Activated T-helper 2 cell treated with anti-CD3 and anti-CD28 coated beads, Interferon-gamma antibody, Interleukin-2, Interleukin-4, amounts not matched to agents 10 μg/mL and 5 μg/mL and 100 μg/mL, durations not matched to agents 14 hours and 24 hours and 36 hours (primary cell): Measurements from ENCODE around the gene SYT9. TPM values are rescaled to one million over a fixed set of nuclear protein-coding genes. Genes with fewer than 3 reads are reported as not detected.

Source experiments
- DNase-seq: peaks from one replicate; pipeline ENCODE4 v3.0.0; 2021; ENCODE audit warnings: low spot score
- H3K27ac Mint-ChIP-seq: one replicate; pipeline ENCODE4 v1.8.0; 2021; ENCODE audit warnings: mixed read lengths
- H3K27me3 Mint-ChIP-seq: one replicate; pipeline ENCODE4 v1.8.0; 2021; ENCODE audit warnings: low read depth, mixed read lengths
- H3K36me3 Mint-ChIP-seq: one replicate; pipeline ENCODE4 v1.8.0; 2021; ENCODE audit warnings: low read depth, mixed read lengths
- H3K4me1 Mint-ChIP-seq: one replicate; pipeline ENCODE4 v1.8.0; 2021; ENCODE audit warnings: low read depth, mixed read lengths
- H3K4me3 Mint-ChIP-seq: one replicate; pipeline ENCODE4 v1.8.0; 2021; ENCODE audit warnings: low read depth, mild to moderate bottlenecking, moderate library complexity, mixed read lengths
- H3K9me3 Mint-ChIP-seq: one replicate; pipeline ENCODE4 v1.8.0; 2021; ENCODE audit warnings: mixed read lengths
- intact Hi-C: fragments of 100-400 bp; cut with micrococcal nuclease; formaldehyde crosslinking; loops from one replicate; pipeline ENCODE4 v1.15.1; 2023
- total RNA-seq: library from RNA; stranded (reverse); gene quantifications from 2 replicates; pipeline ENCODE4 v1.2.3, GENCODE V29; 2022

Gene SYT9
- total RNA-seq, 1 donor from 2014 or later: not detected

- DNase-seq: no peak
- Mint-ChIP-seq H3K27me3 (peaks cover 50% of the 10 kb centered on the region), H3K9me3 (no peaks in the 10 kb centered on the region), H3K4me1 (peaks cover 2% of the 10 kb centered on the region), H3K4me3 (no peak overlapping the region), H3K36me3 (no peaks in the 10 kb centered on the region), H3K27ac (no peak overlapping the region)
- intact Hi-C loops: no loop called here
Measured at GRCh38 chr11:7253800-7254199, 2.1 kb downstream of the SYT9 start.

DNA sequence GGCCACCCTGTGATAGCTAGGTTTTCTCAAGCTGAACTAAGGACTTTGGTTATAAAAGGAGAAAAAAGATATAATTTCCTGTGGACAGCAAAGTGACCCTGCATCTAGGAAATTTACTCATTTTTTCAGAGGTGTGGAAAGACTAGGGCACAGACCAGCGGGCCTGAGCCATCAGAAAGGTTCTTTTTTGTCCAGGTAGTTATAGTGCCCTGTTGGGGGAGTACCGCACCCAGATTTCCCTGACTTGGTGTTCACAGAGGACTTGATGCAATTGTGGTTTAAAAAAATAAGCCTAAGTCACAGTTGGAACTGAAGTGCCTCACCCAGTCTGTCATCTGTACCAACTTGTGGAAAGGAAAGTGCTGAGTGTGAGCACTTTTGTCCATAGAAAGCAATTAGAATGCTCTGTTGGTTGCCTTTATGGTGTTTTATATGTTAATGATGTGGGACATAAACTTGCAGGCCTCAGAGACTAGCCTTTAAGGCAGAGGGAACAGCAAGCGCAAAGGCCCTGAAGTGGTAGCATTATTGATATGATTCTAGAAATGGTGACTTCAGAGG lies 3.1 kb downstream of the SYT9 start:
- Mint-ChIP-seq H3K27me3 (peaks cover 46% of the 10 kb centered on the region), H3K4me3 (no peak overlapping the region), H3K36me3 (no peaks in the 10 kb centered on the region), H3K4me1 (peaks cover 2% of the 10 kb centered on the region), H3K9me3 (no peaks in the 10 kb centered on the region), H3K27ac (no peak overlapping the region)
- intact Hi-C loops: no loop called here
- DNase-seq: no peak

GRCh38 chr11:7256943-7257342 lies 5.2 kb downstream of the SYT9 start:
- peaks cover 32% of the 10 kb centered on the region for H3K27me3 Mint-ChIP-seq
- no peak overlapping the region for H3K4me3 Mint-ChIP-seq
- no peaks in the 10 kb centered on the region for H3K9me3 Mint-ChIP-seq
- no peaks in the 10 kb centered on the region for H3K36me3 Mint-ChIP-seq
- no peak overlapping the region for H3K27ac Mint-ChIP-seq
- intact Hi-C loops: no loop called here
- no peak for DNase-seq
- H3K4me1 Mint-ChIP-seq: peaks cover 2% of the 10 kb centered on the region

- H3K27ac Mint-ChIP-seq: no peak overlapping the region
- H3K4me3 Mint-ChIP-seq: no peak overlapping the region
- H3K36me3 Mint-ChIP-seq: no peaks in the 10 kb centered on the region
- intact Hi-C loops: no loop called here
- DNase-seq: no peak
- H3K4me1 Mint-ChIP-seq: no peaks in the 10 kb centered on the region
- peaks cover 29% of the 10 kb centered on the region for H3K27me3 Mint-ChIP-seq
- no peaks in the 10 kb centered on the region for H3K9me3 Mint-ChIP-seq
Measured at GRCh38 chr11:7257724-7258123, 6.0 kb downstream of the SYT9 start.

DNA sequence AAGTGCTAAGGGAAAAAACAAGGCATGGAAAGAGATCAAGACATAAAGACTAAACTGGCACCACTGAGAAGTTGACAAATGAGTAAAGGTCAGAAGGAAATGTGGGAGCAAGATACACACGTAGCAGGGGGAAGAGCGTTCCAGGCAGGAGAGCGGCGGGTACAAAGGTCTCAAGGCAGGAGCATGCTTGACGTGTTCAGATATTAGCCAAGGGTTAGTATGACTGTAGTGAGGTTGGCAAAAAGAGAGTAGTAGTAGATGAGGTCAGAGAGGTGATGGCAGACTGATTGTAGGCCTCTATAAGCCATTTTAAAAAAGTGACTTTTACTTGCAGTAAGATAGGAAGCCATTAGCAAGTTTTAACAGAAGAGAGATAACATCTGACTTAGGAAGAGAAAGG lies 9.9 kb downstream of the SYT9 start:
- H3K9me3 Mint-ChIP-seq: no peaks in the 10 kb centered on the region
- no peak overlapping the region for H3K27ac Mint-ChIP-seq
- no peaks in the 10 kb centered on the region for H3K4me1 Mint-ChIP-seq
- intact Hi-C loops: no loop called here
- H3K4me3 Mint-ChIP-seq: no peak overlapping the region
- no peak for DNase-seq
- peaks cover 5% of the 10 kb centered on the region for H3K27me3 Mint-ChIP-seq
- H3K36me3 Mint-ChIP-seq: no peaks in the 10 kb centered on the region

DNA sequence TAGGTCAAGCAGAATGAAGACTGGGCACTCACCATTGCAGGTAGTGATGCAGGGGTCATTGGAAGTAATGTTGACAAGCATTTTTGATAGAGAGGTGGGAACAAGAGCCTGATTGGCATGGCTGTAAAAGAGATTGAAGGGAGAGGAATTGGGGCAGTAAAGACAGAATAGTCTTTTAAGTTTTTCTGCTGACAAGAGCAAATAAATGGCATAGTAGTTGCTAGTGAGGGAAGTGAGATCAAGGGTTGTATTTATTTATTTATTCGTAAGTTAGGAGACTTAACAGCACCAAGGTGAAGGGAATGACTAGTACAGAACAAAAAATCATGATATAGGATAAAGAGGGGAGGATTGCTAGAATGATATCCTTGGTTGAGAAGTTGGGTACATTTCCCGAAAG lies 11.0 kb downstream of the SYT9 start:
- no peak for DNase-seq
- no peaks in the 10 kb centered on the region for H3K36me3 Mint-ChIP-seq
- intact Hi-C loops: no loop called here

GRCh38 chr11:7263842-7264241 lies 12.1 kb downstream of the SYT9 start:
- intact Hi-C loops: no loop called here
- Mint-ChIP-seq H3K27me3 (peaks cover 3% of the 10 kb centered on the region), H3K4me3 (no peak overlapping the region), H3K36me3 (no peaks in the 10 kb centered on the region), H3K4me1 (no peaks in the 10 kb centered on the region), H3K27ac (no peak overlapping the region), H3K9me3 (no peaks in the 10 kb centered on the region)
- DNase-seq: no peak

More for the DNA sequence above, 11.0 kb downstream of the SYT9 start:
- H3K4me1 Mint-ChIP-seq: no peaks in the 10 kb centered on the region
- peaks cover 5% of the 10 kb centered on the region for H3K27me3 Mint-ChIP-seq
- H3K9me3 Mint-ChIP-seq: no peaks in the 10 kb centered on the region
- no peak overlapping the region for H3K4me3 Mint-ChIP-seq
- H3K27ac Mint-ChIP-seq: no peak overlapping the region

GRCh38 chr11:7268758-7269157 lies 17.1 kb downstream of the SYT9 start:
- no peak overlapping the region for H3K4me3 Mint-ChIP-seq
- H3K9me3 Mint-ChIP-seq: no peaks in the 10 kb centered on the region
- H3K36me3 Mint-ChIP-seq: no peaks in the 10 kb centered on the region
- DNase-seq: no peak
- H3K4me1 Mint-ChIP-seq: no peaks in the 10 kb centered on the region
- intact Hi-C loops: no loop called here
- H3K27ac Mint-ChIP-seq: no peak overlapping the region
- H3K27me3 Mint-ChIP-seq: no peaks in the 10 kb centered on the region

GRCh38 chr11:7270233-7270865 lies 18.6 kb downstream of the SYT9 start:
- Mint-ChIP-seq H3K36me3 (no peaks in the 10 kb centered on the region), H3K27ac (no peak overlapping the region), H3K4me1 (no peaks in the 10 kb centered on the region)

GRCh38 chr11:7272373-7272772 lies 20.7 kb downstream of the SYT9 start:
- H3K4me1 Mint-ChIP-seq: no peaks in the 10 kb centered on the region
- no peak for DNase-seq
- H3K4me3 Mint-ChIP-seq: no peak overlapping the region
- H3K36me3 Mint-ChIP-seq: no peaks in the 10 kb centered on the region
- H3K9me3 Mint-ChIP-seq: no peaks in the 10 kb centered on the region
- H3K27ac Mint-ChIP-seq: no peak overlapping the region
- peaks cover 3% of the 10 kb centered on the region for H3K27me3 Mint-ChIP-seq
- intact Hi-C loops: no loop called here

More at GRCh38 chr11:7270233-7270865, 18.6 kb downstream of the SYT9 start:
- no peak for DNase-seq
- no peaks in the 10 kb centered on the region for H3K9me3 Mint-ChIP-seq
- intact Hi-C loops: no loop called here
- H3K27me3 Mint-ChIP-seq: no peaks in the 10 kb centered on the region
- H3K4me3 Mint-ChIP-seq: no peak overlapping the region

DNA sequence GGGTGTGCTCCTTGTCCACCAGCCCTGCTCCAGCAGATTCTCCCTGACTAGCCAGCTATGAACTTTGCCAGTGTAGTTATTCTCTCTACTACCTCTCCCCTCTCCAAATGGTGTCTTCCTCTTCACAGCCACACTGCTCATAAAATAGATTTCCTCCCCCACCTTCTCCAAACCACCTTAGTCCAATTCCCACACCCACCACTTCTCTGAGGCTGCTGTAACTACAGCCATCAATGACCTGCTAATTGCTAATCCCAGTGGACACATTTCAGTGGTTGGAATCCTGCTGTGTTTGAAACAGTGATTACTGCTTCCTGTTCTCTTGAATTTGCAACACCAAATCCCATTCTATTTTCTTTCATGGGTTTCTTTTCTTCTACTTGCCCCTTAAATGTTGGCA lies 23.4 kb downstream of the SYT9 start:
- no peaks in the 10 kb centered on the region for H3K9me3 Mint-ChIP-seq
- no peak overlapping the region for H3K4me3 Mint-ChIP-seq
- intact Hi-C loops: loop anchor here (5.0 kb wide), 1 partner anchor 178 kb away; no protein-coding TSS in a partner anchor
- H3K27me3 Mint-ChIP-seq: peaks cover 3% of the 10 kb centered on the region
- no peaks in the 10 kb centered on the region for H3K4me1 Mint-ChIP-seq
- no peak for DNase-seq
- H3K36me3 Mint-ChIP-seq: no peaks in the 10 kb centered on the region
- H3K27ac Mint-ChIP-seq: no peak overlapping the region

DNA sequence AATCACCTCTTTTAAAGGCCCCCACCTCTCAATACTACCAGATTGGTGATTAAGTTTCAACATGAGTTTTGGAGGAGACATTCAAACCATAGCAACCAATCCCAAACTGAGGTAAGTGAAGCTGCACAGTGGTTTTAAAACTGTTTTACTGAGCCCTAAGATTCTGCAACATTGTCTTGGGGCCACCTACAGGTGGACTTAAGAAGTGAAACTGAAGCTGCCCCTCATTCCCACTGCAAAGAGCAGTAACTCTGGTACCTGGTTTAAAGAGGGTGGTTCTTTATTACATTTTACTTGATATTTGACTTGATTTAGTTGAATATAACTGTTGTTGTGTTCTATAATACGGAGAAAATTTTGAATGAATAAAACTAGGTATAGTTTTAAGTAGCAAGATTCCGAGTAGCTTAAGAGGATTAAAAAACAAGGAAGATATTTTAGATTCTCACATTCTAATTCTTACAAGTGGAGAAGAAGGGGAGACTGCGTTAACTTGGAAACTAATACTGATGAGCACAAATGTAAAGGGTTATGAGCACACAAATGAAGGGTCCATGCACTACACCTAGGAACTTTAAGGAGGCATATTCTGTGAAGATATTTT lies 26.7 kb downstream of the SYT9 start:
- DNase-seq: no peak
- H3K36me3 Mint-ChIP-seq: no peaks in the 10 kb centered on the region
- H3K9me3 Mint-ChIP-seq: no peaks in the 10 kb centered on the region
- peaks cover 3% of the 10 kb centered on the region for H3K27me3 Mint-ChIP-seq
- intact Hi-C loops: loop anchor here (5.0 kb wide), 1 partner anchor 181 kb away; no protein-coding TSS in a partner anchor
- H3K27ac Mint-ChIP-seq: no peak overlapping the region
- H3K4me1 Mint-ChIP-seq: no peaks in the 10 kb centered on the region
- no peak overlapping the region for H3K4me3 Mint-ChIP-seq

GRCh38 chr11:7279676-7280075 lies 28.0 kb downstream of the SYT9 start:
- no peaks in the 10 kb centered on the region for H3K36me3 Mint-ChIP-seq
- H3K27ac Mint-ChIP-seq: no peak overlapping the region
- DNase-seq: no peak
- no peaks in the 10 kb centered on the region for H3K9me3 Mint-ChIP-seq
- intact Hi-C loops: loop anchor here (5.0 kb wide), 1 partner anchor 182 kb away; no protein-coding TSS in a partner anchor
- no peak overlapping the region for H3K4me3 Mint-ChIP-seq
- peaks cover 3% of the 10 kb centered on the region for H3K27me3 Mint-ChIP-seq
- no peaks in the 10 kb centered on the region for H3K4me1 Mint-ChIP-seq
